ENCODE measurements around the gene NLGN1.
A peak's percentile ranks its signal among the peaks of the same experiment; 100 is the strongest.
"Not testable (repeated sequence)": the region's sequence is repeated elsewhere in the genome, so short reads cannot be mapped to it uniquely, and the experiment has no call there.

NLGN1 gene

GRCh38 chr3:173439004-173439403 lies 41.5 kb downstream of the NLGN1 start:
- no peak for DNase-seq

- DNase-seq = no peak
Observed at GRCh38 chr3:173440514-173440913, 43.0 kb downstream of the NLGN1 start.

- DNase-seq = not testable (repeated sequence)
Observed at GRCh38 chr3:173451561-173451960, 54.0 kb downstream of the NLGN1 start.

- no peak for DNase-seq
Observed at GRCh38 chr3:173463250-173463649, 65.7 kb downstream of the NLGN1 start.

- DNase-seq = no peak
Observed at GRCh38 chr3:173465112-173465511, 67.6 kb downstream of the NLGN1 start.

GRCh38 chr3:173465898-173466678 lies 68.5 kb downstream of the NLGN1 start:
- DNase-seq = no peak

- no peak for DNase-seq
Observed at GRCh38 chr3:173467501-173467900, 70.0 kb downstream of the NLGN1 start.

- no peak for DNase-seq
Observed at GRCh38 chr3:173473237-173473636, 75.7 kb downstream of the NLGN1 start.

GRCh38 chr3:173479301-173479700 lies 81.8 kb downstream of the NLGN1 start:
- DNase-seq = no peak

- no peak for DNase-seq
Observed at GRCh38 chr3:173501931-173502489, 104.5 kb downstream of the NLGN1 start.

GRCh38 chr3:173502983-173503568 lies 105.5 kb downstream of the NLGN1 start:
- peak; percentile 75 for DNase-seq

- no peak for DNase-seq
Observed at GRCh38 chr3:173510565-173510964, 113.0 kb downstream of the NLGN1 start.

GRCh38 chr3:173513123-173513522 lies 115.6 kb downstream of the NLGN1 start:
- no peak for DNase-seq

- DNase-seq = no peak
Observed at GRCh38 chr3:173529062-173529711, 131.6 kb downstream of the NLGN1 start.

GRCh38 chr3:173531602-173532001 lies 134.1 kb downstream of the NLGN1 start:
- no peak for DNase-seq

- no peak for DNase-seq
Observed at GRCh38 chr3:173538410-173538809, 140.9 kb downstream of the NLGN1 start.

GRCh38 chr3:173545590-173545989 lies 148.0 kb downstream of the NLGN1 start:
- not testable (repeated sequence) for DNase-seq

GRCh38 chr3:173547070-173547469 lies 149.5 kb downstream of the NLGN1 start:
- DNase-seq = no peak

GRCh38 chr3:173548261-173548660 lies 150.7 kb downstream of the NLGN1 start:
- DNase-seq = no peak

GRCh38 chr3:173552526-173552925 lies 155.0 kb downstream of the NLGN1 start:
- no peak for DNase-seq

GRCh38 chr3:173553635-173554280 lies 156.2 kb downstream of the NLGN1 start:
- DNase-seq = peak; percentile 31

GRCh38 chr3:173556546-173556945 lies 159.0 kb downstream of the NLGN1 start:
- DNase-seq = no peak

- no peak for DNase-seq
Observed at GRCh38 chr3:173567997-173568396, 170.5 kb downstream of the NLGN1 start.
